Amniotic epithelial cell (primary cell): Measurements from ENCODE around the gene THADA.
A peak's percentile ranks its signal among the peaks of the same experiment; 100 is the strongest.

Source experiments
- DNase-seq: peaks from one replicate; pipeline ENCODE4 v3.0.0-alpha.2; 2010; ENCODE audit warnings: low read depth

THADA gene

GRCh38 chr2:43224131-43224570 lies 371.7 kb downstream of the THADA start:
- DNase-seq: peak; percentile 69

DNA sequence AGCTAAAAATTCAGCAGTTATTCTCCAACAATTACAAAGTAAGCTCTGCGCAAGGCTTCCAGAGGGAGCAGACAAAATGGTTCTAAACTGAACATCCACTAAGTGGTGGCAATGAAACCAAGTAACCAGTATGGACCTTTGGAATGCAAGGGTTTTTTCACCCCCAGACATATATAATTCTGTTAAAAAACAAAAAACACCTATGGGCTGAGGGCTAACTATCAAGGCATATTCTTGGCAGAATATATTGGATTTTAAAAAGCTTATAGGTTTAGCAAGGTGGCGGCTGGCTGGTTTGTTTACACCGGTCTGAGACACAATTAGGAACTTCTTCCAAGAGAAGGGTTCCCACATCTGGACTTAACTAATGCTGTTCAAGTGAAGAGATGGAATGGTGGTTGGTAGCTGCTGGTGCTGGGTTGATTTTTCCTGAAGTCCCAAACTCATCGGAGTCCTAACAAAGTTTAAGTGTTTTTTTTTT lies 372.3 kb downstream of the THADA start:
- peak; percentile 42 for DNase-seq

- DNase-seq: peak; percentile 76
Measured at GRCh38 chr2:43222475-43223309, 373.1 kb downstream of the THADA start.

- DNase-seq: peak; percentile 95
Measured at GRCh38 chr2:43221763-43222474, 373.9 kb downstream of the THADA start.

GRCh38 chr2:43221124-43221762 lies 374.6 kb downstream of the THADA start:
- peak; percentile 78 for DNase-seq

GRCh38 chr2:43220760-43221123 lies 375.1 kb downstream of the THADA start:
- DNase-seq: no peak

DNA sequence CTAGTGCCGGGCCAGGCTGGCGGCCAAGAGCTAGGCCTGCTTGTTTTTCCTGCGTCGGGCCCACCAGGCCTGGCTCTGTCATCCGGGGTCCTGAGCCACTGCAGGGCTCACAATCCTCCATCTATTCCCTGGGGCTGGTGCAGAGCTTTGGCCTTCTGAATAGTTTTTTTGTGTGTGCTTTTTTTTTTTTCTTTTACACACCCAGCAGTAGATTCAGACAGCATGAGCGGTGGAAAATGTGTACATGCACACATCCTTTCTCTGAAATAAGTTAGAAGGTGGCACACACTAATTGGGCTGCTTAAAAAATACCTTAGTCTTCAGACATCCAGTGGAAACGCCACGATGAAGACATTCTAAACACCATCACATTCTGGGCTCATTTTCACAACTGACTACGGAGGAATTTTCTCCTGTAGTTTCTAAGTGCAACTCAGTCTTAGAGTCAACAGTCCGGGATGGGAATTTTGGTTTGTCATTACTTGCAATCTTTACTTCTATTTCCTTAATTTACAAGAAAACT lies 375.5 kb downstream of the THADA start:
- DNase-seq: peak; percentile 46

DNA sequence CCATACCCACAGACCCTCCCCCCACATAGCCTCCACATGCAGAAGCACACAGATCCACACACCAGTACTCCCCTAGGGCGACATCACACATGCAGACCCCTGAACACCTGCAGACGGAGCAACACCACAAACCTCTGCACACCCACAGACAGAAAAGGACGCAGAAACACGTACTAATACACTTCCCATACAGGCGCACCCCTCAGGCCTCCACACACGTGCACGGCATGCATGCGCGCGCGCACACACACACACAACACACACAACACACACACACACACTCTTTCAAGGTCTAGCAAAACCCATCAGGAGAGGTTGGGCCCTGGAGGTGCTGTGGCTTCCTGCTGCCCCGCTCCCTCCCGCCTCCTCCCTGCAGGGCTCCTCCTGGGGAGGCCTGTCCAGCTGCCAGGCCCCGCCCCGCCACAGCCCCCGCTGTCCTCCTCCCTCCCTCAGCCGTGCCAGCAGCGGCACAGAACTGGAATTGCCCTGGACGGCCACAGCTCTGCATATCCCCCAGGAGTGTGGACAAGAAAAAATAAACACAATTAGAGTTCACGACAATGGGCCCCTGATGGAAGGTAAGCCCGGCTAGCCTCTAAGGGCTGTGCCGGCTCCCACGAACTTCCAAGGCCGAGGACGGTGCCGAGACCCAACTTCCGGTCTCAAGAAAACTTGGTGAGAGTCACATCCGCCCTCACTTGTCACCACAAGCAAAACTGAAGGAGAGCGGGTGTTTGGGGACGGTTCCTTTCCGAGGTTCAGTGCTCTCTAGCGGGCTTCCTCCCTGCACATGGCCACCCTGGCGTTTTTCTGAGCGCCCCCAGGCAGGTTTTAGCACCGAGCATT lies 376.2 kb downstream of the THADA start:
- DNase-seq: peak; percentile 69

GRCh38 chr2:43218702-43219382 lies 377.0 kb downstream of the THADA start:
- DNase-seq: peak; percentile 36

DNA sequence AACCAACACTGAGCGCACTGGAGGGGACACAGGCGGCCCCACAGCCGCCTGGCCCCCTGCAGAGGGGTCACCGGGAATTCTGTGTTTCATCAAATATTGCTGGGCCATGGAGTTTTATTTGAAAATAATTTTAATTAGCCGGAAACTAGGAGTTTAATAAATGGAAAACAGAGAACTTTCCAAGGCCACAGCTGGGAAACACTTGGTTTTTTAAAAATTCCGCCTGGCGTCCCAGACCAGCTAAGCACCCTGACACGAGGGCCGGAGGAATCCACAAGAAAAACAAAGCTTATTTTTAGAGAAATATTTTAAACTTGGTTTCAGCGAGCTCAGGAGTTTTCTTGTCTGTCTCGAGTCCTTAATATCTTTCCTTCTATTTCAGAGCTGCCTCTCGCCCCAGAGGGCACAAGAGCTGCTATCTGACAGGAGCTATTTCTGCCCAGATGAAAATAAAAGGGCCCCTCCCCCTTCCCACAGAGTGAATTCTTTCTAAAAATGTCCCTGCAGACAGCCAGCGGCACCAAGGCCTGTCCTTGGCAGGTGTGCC lies 377.6 kb downstream of the THADA start:
- DNase-seq: no peak

- no peak for DNase-seq
Measured at GRCh38 chr2:43217228-43218154, 378.3 kb downstream of the THADA start.

DNA sequence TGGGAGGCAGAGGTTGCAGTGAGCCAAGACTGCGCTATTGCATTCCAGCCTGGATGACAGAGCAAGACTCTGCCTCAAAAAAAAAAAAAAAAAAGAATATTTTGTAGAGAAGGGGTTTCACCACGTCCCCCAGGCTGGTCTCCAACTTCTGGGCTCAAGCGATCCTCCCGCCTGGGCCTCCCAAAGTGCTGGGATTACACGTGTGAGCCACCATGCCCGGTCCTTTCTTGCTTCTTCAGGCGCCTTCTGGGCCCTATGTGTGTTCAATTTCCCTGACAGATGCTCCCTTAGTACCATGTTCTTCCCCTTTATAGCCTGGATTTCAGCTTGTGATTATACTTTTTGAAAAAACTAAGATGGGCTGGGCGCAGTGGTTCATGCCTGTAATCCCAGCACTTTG lies 379.2 kb downstream of the THADA start:
- DNase-seq: no peak

DNA sequence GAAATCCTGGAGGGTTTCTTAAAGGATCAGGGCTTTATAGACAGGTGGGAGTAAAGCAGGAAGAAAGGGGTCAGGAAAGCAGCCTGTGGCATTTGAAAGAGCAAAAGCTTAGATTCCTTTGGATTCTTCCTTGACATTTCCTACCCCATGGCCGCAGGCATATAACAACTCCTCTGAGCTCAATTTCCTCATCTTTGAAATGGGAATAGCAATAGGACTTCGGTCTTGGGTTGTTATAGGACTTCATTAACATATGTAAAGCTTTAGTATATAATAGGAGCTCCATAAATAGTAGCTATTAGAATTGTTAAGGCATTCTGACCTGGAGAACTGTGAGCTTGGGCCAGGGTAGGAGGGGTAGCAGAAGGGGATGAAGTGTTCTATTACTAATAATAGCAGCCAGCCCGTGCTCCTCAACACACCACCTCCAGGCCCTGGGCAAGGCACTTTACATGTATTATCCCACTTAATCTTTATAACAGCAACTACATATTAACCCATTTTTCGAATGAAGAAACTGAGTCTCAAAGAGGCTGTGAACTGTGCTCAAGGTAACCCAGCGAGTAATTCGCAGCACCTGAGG lies 380.1 kb downstream of the THADA start:
- no peak for DNase-seq

GRCh38 chr2:43214253-43214652 lies 381.6 kb downstream of the THADA start:
- DNase-seq: no peak

- DNase-seq: no peak
Measured at GRCh38 chr2:43212931-43213330, 382.9 kb downstream of the THADA start.

GRCh38 chr2:43212216-43212835 lies 383.5 kb downstream of the THADA start:
- DNase-seq: no peak

- peak; percentile 95 for DNase-seq
Measured at GRCh38 chr2:43210467-43211303, 385.2 kb downstream of the THADA start.

DNA sequence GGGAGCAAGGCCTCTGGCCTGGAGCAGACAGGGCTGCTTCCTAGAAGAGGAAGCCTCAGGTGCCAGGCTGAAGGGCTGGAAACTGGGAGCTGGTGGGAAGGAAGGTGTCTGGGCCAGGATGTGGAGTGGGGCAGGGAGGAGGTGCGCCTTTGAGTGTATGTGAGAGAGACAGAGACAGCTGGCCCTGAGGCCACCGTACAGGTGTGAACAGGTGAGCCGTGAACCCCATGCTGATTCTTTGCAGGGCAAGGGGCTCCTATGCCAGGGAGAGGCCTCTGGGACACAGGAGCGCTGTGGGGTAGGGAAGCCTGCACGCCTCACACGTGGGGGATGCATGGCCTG lies 385.7 kb downstream of the THADA start:
- no peak for DNase-seq
